Stimulated activated CD8-positive, alpha-beta memory T cell treated with anti-CD3 and anti-CD28 coated beads, Interleukin-4, amount 100 ng/mL, for 4 hours (primary cell): ENCODE results near the gene TMEM131.
"Not testable (repeated sequence)": the region's sequence is repeated elsewhere in the genome, so short reads cannot be mapped to it uniquely, and the experiment has no call there.

Source experiments
- DNase-seq, 2 donors: peaks; one replicate each; pipeline ENCODE4 v3.0.0-alpha.2; 2020; ENCODE audit warnings: low read depth in 2 of 2, low spot score in 1 of 2

Gene TMEM131

GRCh38 chr2:97958184-97958583 is 37.6 kb downstream of the TMEM131 start:
- DNase-seq = no peak

DNA sequence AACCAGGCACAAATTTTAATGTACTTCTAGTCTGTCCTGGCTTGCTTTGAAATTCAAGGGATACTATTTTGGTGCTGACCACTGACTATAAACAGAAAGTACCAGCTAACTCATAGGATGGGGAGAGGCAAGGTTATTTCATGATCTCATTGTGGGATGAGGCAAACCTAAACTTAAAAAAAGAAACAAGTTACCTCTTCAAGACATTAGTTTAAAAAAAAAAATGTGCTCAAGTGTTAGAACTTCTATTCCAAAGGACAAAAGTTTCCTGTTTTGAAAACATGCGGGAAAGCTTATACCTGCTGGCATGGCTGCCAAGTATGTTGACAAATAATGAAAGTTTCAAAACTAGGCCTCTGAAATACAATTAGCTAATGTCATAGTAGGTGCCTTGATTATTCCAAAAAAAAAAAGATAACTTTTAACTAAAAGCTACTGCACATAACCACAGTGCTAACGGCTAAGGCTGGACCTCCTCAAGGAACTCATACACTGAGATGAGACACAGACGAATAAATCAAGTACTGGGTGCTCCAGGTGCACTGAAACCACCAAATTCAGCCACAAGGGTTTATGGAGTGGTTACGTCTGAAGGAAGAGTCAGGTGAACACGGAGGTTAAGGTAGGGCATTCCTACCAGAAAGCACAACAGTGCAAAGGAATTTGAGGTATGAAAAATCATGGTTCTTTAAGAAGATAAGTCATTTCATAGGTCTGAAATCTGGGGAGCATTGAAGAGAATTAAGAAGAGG is 38.1 kb downstream of the TMEM131 start:
- DNase-seq = no peak

- not testable (repeated sequence) for DNase-seq
These were observed 39.0 kb downstream of the TMEM131 start for GRCh38 chr2:97956753-97957152.

DNA sequence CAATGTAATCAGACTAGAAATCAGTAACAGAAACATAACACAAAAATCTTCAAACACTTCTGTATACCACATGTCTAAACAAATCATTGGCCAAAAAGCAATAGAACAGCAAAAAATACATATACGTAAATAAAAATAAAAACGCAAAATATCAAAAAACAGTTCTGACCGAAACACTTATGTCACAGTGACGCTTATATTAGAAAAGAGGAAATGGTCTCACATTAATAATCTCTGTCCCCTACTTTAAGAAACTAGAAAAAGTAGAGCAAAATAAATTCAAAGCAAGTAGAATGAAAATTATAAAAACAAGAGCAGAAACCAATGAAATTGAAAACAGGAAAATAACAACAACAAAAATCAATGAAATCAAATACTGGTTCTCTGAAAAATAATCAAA is 41.9 kb downstream of the TMEM131 start:
- DNase-seq = no peak

DNA sequence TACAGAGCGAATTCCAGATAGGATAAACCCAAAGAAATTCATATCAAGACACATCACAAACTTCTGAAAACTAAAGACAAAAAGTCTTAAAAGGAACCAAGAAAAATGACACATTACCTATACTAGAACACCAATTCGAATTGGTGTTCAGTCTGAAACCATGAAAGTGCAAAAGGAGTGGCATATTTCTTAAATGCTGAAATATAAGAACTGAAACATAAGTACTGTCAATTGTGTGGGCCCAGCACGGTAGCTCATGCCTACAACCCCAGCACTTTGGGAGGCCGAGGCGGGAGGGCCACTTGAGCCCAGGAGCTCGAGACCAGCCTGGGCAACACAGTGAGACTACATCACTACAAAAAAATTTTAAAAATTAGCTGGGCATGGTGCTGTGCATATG is 43.4 kb downstream of the TMEM131 start:
- DNase-seq = no peak

DNA sequence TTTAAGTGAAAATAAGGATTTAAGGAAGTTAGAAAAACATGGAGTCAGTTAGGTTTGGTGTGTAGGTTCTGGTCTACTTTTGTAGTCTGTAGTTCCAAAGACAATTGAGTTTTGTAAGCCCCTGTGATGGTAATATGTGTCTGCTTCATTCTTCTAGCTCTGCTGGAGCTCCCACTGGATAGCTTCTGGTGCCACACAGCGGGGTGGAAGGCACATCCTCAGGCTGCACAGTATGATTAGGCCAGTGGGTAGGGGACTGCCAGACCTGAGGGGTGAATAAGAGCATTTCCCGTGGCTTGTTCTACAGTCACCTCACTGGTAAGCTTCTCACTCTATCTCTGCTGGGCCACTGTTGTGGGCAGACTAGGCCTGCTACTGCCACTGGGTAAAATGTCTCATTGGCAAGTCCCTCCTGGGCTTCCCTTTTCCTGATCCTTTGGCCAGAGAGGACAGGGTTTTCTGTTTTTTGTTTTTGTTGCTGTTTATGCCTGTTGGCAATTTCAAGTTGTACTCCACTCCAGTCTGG is 44.5 kb downstream of the TMEM131 start:
- DNase-seq = no peak

GRCh38 chr2:97950329-97951154 is 45.2 kb downstream of the TMEM131 start:
- no peak for DNase-seq

DNA sequence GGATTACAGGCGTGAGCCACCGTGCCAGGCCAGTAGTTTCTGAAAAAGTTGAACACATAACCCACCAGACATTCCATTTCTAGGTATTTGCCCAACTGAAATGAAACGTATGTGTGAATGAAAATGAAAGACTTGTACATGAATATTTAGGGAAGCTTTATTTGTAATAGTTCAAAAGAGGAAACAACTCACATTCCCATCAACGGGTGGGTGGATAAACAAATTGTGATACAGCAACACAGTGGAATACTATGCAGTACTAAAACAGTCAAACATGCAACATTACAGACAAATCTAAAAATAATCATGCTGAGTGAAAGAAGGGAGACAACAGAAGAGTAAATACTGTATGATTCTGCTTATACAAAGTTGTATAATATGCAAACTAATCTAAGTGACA is 46.8 kb downstream of the TMEM131 start:
- DNase-seq = no peak

DNA sequence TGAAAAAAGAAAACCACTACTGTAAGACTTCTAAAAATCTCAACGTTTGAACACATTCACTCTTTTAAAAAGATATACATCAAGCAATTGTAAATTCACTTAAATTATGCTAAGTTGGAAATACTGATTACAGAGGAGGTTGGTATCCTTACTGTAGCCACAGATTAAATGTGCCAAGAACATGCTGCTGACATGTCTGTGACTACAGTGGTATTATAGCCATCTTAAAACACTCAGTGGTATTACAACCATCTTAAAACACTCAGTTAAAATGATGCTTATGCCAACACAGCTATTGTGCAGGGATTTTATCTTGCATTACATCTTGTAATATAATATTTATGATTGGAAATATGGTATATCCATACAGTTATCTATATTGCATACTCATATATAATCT is 50.0 kb downstream of the TMEM131 start:
- DNase-seq = no peak

- DNase-seq = no peak
These were observed 58.9 kb downstream of the TMEM131 start for GRCh38 chr2:97936881-97937280.

DNA sequence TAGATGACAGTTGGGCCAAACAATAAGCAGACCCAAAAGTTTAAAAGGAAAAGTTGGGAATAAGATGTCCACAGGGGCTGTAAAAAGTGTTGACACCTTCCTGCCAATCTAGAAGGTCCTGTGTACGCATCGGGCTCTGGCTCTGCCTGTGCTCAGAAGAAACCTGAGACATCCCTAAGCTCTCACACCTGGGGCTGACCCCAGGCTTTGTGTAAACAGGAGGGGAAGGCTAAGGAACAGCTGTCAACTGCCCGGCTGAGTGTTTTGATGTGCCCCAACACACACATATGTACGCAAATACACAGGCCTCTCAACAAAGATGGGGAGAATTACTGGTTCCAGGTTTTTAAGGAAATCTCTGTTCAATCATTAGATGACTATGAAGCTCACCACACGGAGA is 59.5 kb downstream of the TMEM131 start:
- DNase-seq = no peak

GRCh38 chr2:97935719-97936161 is 60.0 kb downstream of the TMEM131 start:
- no peak for DNase-seq

DNA sequence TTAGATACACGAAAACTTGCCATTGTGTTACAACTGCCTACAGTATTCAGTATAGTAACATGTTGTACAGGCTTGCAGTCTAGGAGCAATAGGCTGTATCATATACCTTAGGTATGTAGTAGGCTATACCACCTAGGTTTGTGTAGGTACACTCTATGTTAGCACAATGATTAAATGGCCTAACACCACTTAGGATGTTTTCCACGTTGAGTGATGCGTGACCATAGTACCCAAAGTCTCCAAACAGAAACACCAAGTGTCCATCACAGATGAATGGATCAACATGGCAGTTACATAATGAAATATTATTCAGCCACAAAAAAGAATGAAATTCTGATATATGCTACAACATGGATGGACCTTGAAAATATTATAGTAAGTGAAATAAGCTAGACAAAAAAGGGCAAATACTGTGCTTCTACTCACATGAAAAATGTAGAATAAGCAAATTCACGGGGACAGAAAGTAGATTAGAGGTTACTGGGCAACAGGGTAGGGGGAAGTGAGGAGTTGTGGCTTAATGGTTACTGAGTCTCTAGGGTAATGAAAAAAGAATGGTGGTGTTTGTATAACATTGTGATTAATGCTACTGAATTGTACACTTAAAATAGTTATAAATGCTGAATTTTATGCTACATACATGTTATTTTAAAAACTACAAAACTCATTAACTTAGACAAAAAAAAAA is 62.6 kb downstream of the TMEM131 start:
- DNase-seq = no peak

- no peak for DNase-seq
These were observed 63.9 kb downstream of the TMEM131 start for GRCh38 chr2:97931858-97932225.

GRCh38 chr2:97931118-97931857 is 64.5 kb downstream of the TMEM131 start:
- no peak for DNase-seq

DNA sequence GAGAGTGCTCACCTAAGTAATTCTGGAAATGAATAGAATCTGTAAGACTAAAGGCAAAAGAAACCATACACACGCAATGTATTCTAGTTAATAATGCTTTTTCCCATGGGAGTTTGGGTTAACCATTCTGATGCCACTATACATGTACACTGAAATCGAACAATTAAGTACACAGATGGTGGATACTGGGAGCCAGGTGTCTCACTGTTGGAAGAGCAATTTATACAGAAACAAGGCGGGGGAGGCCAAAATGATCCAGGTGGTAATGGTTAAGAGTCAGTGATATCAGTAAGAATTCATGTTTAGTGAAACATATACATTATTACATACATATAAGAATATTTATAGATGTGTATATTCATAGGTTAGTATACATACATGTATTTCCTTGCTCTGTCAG is 67.2 kb downstream of the TMEM131 start:
- no peak for DNase-seq

- no peak for DNase-seq
These were observed 68.8 kb downstream of the TMEM131 start for GRCh38 chr2:97926946-97927345.

GRCh38 chr2:97924194-97924593 is 71.6 kb downstream of the TMEM131 start:
- no peak for DNase-seq

GRCh38 chr2:97919858-97920257 is 75.9 kb downstream of the TMEM131 start:
- DNase-seq = no peak

DNA sequence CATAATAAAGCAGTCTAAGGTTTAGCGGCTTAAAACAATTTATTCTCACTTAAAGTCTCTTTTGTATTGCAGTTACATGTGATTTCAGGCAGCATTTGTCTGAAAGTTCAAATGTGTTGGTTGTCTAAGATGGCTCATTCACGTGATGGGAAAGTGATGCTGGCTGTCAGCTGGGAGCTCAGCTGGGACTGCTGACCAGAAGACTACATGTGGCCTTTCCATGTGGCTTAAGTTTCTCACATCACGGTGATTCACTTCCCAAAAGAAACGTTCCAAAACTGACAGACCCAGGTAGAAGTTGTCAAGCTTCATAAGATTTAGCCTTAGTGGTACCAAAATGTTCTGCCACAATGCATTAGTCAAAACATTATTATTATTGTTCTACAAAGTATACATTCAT is 76.9 kb downstream of the TMEM131 start:
- no peak for DNase-seq

DNA sequence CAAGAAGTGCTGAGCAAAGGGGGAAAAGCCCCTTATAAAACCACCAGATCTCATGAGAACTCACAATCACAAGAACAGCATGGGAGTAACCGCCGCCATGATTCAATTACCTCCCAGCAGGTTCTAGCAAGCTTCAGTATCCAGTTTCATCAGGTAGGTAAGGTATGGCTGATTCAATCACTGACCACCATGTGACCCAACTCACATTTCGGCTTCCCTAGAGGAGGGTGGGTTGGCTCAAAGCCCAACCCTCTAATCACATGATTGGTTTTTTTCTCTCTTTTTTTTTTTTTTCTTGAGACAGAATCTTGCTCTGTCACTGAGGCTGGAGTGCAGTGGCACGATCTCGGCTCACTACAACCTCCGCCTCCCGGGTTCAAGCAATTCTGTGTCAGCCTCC is 78.1 kb downstream of the TMEM131 start:
- not testable (repeated sequence) for DNase-seq
